HG02571 (cell line): Measurements from ENCODE around the gene CRTC2.

ENCODE experiments used
- ATAC-seq: cut with Tn5 transposase; IDR thresholded peaks from one replicate; pipeline ENCODE4 v1.9.1; 2021; ENCODE audit warnings: mild to moderate bottlenecking, moderate library complexity; ENCODE audit not compliant: unreplicated experiment

The CRTC2 gene

GRCh38 chr1:153946622-153947241 is 11.7 kb downstream of the CRTC2 start, which contains the start of gene DENND4B:
TSS of gene DENND4B (minus strand) at chr1:153946718. CDS start at chr1:153944374, 2,344 bp downstream.
- peak; percentile 62 for ATAC-seq

GRCh38 chr1:153945795-153946621 is 12.4 kb downstream of the CRTC2 start:
- peak; percentile 64 for ATAC-seq

GRCh38 chr1:153945131-153945794 is 13.1 kb downstream of the CRTC2 start:
- ATAC-seq = peak; percentile 3

GRCh38 chr1:153944827-153945117 is 13.6 kb downstream of the CRTC2 start:
- no peak for ATAC-seq

GRCh38 chr1:153944005-153944826 is 14.2 kb downstream of the CRTC2 start:
- ATAC-seq = no peak

GRCh38 chr1:153942766-153943549 is 15.5 kb downstream of the CRTC2 start:
- ATAC-seq = no peak

- ATAC-seq = no peak
Measured at GRCh38 chr1:153941826-153942725, 16.3 kb downstream of the CRTC2 start.

- no peak for ATAC-seq
Measured at GRCh38 chr1:153940756-153941155, 17.7 kb downstream of the CRTC2 start.

- ATAC-seq = no peak
Measured at GRCh38 chr1:153939476-153939875, 18.9 kb downstream of the CRTC2 start.

GRCh38 chr1:153938996-153939395 is 19.4 kb downstream of the CRTC2 start:
- no peak for ATAC-seq

GRCh38 chr1:153937331-153937730 is 21.1 kb downstream of the CRTC2 start:
- ATAC-seq = no peak

- no peak for ATAC-seq
Measured at GRCh38 chr1:153936011-153936802, 22.2 kb downstream of the CRTC2 start.

- no peak for ATAC-seq
Measured at GRCh38 chr1:153934746-153935145, 23.7 kb downstream of the CRTC2 start.

GRCh38 chr1:153933955-153934354 is 24.5 kb downstream of the CRTC2 start:
- ATAC-seq = no peak

GRCh38 chr1:153933430-153933829 is 25.0 kb downstream of the CRTC2 start:
- ATAC-seq = no peak

GRCh38 chr1:153932156-153933131 is 26.0 kb downstream of the CRTC2 start:
- ATAC-seq = no peak
